CD4-positive, alpha-beta T cell treated with Interleukin-4 for 4 hours (primary cell): ENCODE data around the gene UGT3A2.
"Not testable (repeated sequence)": the region's sequence is repeated elsewhere in the genome, so short reads cannot be mapped to it uniquely, and the experiment has no call there.

Experiments used
- DNase-seq: peaks from one replicate; pipeline ENCODE4 v3.0.0-alpha.2; 2020

The UGT3A2 gene

DNA sequence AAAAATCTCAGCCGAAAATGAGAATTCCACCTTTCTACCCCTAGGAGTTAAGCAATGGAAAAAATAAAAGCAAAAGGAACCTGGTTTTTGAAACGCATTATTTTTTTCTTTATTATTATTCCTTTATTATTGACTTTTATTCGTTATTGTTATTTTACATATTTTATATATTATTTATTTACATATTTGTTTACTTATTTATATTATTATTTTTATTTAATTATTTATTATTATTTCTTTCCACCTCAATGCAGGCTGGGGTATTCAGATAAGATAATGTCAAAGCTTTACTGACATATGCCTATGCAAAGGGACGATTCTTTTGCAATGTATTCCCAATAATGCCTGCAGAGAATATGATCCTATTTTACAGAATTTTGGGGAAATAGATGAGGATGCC lies 16.7 kb downstream of the UGT3A2 start:
- no peak for DNase-seq

DNA sequence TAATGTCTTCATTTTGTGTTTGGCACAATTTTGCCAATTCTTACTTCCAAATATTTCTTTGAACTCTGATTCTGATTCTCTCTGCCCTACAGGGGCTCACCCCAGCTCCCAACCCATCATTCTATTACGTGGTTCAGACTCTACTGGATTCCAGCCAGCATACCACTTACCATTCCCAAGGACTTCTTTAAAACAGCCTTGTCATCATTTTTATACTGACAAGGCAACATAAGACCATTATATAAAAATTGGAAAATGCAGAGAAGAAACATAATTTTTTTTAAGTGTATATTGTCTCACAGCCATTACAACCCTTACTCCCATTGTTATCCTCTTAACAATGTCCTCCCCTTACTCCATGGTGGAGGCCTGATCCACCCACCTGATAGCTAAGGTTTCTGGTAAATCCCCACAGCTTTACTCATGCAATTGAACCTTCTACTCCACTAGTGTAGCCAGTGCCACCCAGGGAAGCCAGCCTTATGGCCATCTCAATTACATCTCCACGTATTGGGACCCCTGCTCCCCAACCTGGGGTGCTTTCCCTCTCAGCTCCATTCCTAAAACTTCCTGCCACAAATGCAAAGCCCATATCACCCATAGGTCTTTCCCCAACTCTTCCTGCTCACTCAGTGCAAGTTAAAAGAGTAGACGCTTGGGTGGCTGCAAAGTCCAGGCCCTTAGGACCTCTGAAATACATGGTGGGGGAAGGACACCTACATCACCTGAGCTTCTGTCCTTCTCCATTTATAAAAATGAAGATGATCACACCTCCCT lies 19.1 kb downstream of the UGT3A2 start:
- no peak for DNase-seq

DNA sequence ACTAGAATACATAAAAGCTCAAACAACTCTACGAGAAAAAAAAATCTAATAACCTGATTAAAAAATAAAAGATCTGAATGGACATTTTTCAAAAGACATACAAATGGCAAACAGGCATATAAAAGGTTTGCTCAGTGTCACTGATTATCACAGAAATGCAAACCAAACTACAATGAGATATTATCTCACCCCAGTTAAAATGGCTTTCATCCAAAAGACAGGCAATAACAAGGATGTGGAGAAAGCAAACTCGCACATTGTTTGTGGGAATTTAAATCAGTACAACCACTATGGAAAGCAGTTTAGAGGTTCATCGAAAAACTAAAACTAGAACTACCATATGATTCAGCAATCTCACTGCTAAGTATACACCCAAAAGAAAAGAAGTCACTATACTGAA lies 20.8 kb downstream of the UGT3A2 start:
- no peak for DNase-seq

DNA sequence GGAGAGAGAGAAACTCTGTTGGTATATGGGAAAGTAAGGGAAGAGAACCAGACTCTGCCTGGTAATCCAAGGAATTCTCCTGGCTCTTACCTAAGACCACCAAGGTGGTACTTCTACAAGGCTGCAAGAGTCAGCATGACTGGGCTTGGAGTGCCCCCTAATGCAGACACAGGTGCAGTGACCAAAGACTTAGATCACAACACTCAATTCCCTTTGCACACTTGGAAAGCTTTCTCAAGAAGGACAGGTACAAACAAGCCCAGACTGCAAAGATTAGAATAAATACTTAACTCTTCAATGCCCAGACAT lies 25.2 kb downstream of the UGT3A2 start:
- no peak for DNase-seq

DNA sequence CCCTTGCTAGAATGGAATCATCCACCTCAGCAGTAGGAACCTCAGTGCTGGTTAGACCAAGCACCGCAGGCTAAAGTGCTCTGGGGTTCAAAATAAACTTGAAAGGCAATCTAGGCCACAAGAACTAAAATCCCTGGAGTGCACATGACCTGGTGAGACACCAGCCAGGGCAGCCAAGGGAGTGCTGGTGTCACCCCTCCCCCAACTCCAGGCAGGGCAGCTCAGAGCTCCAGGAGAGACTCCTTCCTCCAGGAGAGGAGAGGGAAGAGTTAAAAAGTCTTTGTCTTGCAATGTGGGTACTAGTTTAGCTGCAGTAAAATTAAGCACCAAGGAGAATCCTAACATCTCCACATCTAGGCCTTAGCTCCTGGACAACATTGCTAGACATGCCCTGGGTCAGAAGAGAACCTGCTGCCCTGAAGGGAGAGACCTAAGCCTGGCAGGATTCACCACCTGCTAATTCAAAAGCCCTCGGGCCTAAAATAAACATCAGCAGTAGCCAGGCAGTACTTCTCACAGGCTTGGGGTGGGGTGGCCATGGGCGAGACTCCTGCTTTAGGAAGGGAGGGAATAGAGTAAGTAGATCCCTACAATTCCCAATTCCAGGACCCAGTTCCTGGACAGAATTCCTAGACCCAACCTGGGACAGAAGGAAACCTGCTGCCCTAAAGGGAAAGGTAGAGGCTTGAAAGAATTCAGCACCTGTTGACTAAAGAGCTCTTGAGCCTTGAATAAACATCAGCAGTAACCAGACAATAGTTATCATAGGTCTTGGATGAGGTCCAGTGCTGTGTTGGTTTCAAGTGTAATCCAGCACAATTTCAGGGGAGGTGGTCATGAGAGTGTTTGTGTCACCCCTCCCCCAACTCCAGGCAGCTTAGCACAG lies 25.8 kb downstream of the UGT3A2 start:
- DNase-seq, result no peak

DNA sequence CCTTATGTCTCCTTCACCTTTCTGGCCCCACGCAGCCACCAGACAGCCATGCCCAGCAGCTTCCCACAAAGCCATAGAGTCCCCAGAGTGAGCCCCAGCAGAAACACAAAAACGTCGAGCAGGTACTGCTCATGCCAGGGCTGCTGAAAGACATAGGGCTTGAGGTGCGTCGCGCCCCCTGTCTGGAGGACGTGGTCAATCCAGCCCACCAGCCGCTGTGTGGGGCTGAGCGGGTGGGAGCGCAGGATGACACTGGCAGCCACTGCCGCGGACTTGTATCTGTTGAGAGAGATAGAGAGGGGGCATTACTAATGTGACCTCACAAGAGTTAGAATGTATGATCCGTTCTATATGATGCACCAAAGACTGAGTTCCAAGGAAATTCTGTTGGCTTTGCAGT lies 31.0 kb downstream of the UGT3A2 start:
- no peak for DNase-seq

DNA sequence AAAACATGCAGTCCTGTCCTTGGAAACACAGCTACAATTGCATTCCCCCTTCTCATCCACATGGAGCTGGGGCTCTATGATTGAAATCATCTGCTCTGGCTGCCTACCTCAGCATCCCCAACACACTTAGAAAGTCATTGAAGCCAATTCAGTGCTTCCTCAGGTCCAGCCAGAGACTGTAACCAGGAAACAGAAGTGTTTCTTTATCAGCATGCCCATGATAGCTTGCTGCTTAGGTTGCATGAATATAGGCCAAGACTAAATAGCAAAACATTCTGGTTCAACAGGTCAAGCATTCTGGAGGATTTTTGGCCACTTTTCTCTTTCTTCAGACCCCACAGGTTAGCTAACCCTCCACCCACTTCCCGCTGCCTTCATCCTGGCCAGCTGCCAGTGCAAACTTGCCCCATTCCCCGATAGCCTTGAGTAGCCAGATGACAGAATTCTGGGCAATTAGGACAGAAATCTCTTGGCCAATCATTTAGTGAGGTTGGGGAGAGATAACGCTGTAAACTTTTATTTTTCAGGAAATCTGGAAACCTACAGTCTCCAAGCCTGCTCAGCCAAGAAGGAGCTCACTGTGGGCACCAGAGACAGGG lies 32.0 kb downstream of the UGT3A2 start:
- DNase-seq, result not testable (repeated sequence)

DNA sequence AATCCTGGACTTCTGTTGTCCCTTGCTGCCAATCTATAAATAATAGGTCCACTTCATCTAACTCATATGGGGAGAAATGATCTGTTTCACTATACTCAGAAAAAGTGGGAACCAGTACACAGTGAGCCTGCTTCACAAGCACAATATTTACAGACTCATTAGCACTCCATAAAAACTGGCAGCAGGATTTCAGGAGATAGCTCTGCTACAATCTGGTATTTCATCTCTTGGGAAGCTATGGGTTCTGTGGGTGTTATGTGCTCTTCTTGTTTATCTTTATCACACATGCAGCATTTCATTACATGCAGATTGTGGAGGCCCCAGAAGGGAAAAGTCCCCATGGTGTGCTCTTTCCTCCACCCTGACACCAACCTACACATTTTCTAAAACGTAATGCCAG lies 33.2 kb downstream of the UGT3A2 start:
- no peak for DNase-seq

DNA sequence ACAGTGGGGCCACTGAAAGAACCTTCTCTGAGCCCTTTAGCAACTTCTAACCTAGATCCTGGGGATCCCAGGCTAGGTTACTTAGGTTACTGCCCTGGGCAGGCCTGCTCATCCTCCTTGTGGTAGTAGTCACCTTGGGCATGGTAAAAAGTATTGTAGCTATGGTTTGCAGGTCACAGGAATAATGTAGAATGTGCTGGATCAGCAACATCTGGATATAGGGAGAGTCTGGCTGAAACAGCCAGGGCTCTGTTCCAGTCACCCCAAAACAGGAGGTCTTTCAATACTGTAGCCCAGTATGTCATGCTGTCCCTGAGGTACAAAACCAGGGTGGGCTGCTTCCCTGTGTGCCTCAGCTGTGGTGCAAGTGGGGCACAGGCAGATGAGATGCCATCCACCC lies 33.6 kb downstream of the UGT3A2 start:
- DNase-seq, result no peak

DNA sequence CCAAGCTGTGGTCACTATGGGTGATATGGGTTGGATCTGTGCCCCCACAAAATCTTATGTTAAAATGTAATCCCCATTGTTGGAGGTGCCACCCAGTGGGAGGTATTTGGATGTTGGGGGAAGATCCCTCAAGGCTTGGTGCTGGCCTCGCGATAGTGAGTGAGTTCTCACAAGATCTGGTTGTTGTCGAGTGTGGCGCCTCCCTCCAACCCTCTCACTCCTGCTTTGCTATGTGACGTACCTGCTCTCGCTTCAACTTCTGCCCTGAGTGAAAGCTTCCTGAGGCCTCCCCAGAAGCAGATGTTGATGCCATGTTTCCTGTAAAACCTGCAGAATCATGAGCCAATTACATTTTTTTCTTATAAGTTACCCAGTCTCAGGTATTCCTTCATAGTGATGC lies 35.5 kb downstream of the UGT3A2 start:
- DNase-seq, result no peak

DNA sequence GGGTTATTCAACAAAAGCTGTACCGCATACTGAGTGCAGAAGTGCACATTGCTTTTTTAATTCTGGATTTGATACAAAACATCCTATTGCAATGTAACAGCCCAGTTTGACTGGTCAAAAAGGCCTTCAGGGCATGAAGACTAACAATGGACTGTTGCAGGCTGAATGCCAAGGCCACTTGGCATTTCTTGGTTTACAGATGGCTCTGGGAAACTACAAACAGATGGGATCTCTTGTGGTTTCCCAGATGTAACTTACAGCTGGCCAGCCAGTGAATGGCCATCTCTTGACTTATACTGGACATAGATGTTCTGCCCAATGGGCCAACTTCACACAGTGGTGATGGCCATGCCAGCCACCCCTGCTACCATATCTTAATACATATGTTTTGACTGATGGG lies 36.8 kb downstream of the UGT3A2 start:
- DNase-seq, result no peak

DNA sequence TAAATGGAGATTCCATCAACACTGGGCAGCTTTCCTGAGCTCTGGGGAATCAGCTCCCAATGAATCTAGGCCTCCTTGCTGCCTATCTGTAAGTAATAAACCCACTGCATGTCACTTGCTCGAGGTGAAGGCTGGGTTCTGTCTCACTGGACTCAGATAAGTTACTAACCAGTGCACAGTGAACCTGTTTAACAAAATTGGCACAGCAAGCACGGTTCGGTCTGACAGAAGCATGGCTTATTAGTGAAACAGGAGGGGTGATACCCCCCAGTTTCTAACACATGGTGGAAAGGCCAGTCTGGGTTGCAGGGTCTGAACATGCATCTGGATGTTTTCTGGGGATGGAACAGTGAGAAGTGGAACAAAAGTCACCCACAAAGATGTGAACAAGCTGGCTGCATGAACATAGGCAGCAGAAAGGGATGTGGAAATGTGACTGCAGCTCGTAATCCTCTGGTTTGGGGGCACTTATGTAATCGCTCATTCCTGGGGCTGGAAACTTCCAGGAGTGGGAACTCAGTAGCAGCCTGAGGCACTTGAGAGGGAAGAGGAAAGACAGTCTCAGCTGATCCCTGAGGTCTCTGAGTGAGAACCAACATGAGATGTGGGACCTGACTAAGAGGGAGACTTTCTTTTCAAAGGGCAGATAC lies 37.7 kb downstream of the UGT3A2 start:
- DNase-seq, result no peak

DNA sequence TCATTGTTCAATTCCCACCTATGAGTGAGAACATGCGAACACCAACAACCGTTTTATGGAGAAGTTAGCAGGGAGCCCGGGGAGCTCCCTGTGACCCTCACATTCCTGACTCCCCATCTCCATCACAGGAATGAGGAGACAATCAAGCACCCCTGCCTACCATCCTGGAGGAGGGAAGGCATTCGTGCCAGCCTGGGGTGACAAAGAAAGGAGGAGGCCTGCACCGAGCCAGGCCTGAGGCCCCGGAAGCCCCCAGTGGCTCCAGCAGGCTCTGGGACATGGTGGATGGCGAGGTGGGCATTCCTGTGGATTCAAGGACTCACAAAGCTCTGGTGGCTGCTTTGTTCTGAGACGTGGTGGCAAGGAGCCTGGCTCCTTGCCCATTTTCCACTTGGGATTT lies 39.0 kb downstream of the UGT3A2 start:
- DNase-seq, result no peak

DNA sequence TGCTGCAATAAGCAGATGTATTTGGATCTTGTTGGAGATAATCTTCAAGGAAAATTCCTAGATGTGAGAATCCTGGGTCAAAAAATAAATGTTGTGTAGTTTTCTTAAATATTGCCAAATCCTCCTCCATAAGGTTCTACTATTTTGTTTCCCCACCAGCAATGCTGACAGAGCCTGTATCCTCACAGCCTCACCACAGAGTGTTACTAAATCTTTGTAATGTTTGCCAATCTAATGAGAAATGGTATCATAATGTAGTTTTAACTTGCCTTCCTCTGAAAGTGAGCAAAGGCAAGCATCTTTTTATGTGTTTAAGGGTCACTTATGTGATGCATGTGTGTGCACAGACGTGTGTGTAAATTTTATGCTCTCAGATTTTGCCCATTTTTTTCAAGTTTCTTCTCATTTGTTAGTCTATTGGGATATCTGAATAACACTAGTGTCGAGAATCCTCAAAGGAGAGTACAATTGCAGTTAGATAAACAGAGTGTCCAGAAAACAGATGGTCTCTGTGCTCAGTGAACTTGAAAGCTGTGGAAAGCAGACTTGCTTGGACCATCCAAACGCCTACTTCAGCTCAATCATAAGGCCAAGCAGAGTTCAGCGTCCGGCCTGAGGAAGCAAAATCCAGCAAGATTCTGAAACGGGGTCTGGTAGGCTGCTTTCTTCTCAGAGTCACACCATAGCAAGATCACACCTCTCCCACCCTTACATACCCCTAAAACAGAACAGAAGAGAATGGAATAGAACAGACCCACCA lies 39.8 kb downstream of the UGT3A2 start:
- no peak for DNase-seq

DNA sequence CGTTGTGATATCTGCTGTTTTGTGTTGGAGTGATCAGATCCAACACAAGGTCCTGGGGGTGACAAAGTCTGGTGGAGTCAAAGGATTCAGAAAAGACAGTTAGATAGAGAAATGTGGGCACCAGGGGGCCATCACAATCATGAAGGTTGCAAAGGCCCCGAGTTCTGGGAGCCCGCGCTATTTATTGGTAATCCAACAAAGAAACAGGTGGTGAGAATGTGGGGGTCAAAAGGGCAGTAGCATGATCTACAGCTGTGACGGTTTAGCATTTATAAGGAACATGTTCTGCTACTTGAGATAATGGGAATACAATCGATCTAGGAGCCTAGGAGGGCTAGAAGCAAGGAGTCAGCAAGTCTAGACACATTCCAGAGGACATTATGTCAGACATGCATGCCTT lies 44.4 kb downstream of the UGT3A2 start:
- DNase-seq, result not testable (repeated sequence)

DNA sequence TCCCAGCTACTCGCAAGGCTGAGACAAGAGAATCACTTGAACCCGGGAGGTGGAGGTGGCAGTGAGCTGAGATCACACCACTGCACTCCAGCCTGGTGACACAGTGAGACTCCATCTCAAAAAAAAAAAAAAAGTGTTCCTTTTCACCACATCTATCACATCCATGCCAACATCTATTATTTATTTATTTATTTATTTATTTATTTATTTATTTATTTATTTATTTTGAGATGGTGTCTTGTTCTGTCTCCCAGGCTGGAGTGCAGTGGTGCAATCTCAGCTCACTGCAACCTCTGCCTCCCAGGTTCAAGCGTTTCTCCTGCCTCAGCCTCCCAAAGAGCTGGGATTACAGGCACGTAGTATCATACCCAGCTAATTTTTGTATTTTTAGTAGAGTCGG lies 47.1 kb downstream of the UGT3A2 start:
- not testable (repeated sequence) for DNase-seq

DNA sequence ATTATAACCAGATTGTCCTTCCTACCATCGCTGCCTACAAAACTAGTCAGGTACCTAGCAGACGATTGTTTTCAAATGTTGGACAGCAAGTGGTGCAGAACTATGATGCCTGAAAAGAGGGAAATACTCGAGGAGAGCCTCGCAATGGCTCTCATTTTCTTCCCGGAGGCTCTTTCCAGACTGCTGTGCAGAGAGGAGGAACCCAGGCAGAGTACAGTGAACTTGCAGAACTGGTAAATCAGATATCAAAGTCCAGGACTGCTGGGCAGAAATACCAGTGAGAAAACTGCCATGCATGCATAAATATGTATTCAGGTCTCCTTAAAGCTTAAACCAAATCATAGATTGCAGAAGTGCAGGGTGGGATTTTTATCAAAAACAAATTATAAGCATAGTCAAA lies 49.1 kb downstream of the UGT3A2 start:
- DNase-seq, result no peak

DNA sequence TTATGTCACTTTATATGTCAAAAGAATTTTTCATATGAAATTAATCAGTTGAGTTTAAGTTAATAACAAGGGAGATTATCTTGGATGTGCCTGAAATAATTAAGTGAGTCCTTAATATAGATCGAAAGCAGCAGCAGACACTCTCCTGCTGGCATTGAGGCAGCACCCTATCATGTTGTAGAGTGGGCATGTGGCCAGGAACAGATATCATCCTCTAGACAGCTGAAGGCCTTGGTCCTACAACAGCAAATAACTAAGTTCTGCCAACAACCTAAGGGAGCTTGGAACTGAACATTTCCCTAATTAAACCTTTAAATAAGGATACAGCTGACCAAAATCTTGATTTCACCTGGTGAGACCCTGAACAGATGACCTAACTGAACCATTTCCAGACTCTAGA lies 49.7 kb downstream of the UGT3A2 start:
- DNase-seq, result no peak

DNA sequence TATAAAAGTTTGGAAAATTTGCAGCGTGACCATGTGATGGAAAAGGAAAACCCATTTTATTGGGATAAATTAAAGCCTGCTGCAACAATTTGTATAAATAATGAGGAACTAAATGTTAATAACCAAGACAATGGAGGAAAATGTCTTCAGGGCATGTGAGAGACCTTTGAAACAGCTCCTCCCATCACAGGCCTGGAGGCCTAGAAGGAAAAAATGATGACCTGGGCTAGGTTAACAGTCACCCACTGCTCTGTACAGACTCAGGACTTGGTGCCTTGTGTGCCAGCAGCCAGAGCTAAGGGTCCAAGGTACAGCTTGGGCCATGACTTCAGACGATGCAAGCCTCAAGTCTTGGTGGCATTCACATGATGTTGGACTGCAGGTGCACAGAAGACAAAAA lies 53.5 kb downstream of the UGT3A2 start:
- no peak for DNase-seq

DNA sequence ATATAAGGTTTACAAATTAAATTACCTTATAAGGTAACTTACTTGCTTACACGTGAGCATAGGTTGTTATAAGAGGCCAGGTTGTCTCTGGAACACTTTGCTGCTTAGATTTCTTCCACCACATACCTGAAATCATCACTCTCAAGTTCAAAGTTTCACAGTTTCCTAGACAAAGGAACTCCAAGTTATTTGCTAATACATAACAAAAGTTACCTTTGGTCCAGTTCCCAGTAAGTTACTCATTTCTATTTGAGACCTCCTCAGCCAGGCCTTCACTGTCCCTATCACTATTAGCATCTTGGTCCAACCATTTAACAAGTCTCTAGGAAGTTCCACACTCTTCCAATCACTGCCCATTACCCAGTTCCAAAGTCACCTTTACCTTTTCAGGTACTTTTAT lies 57.0 kb downstream of the UGT3A2 start:
- no peak for DNase-seq

DNA sequence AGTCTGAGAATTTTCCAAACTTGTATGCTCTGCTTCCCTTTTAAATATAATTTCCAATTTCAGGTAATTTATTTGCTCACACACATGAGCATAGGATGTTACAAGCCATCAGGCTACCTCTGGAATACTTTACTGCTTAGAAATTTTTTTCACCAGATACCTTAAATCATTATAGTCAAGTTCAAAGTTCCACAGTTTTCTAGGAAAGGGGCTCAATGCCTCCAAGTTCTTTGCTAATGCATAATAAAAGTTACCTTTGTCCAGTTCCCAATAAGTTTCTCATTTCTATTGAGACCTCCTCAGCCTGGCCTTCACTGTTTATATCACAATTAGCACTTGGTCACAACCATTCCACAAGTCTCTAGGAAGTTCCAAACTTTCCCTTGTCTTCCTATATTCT lies 59.3 kb downstream of the UGT3A2 start:
- no peak for DNase-seq

DNA sequence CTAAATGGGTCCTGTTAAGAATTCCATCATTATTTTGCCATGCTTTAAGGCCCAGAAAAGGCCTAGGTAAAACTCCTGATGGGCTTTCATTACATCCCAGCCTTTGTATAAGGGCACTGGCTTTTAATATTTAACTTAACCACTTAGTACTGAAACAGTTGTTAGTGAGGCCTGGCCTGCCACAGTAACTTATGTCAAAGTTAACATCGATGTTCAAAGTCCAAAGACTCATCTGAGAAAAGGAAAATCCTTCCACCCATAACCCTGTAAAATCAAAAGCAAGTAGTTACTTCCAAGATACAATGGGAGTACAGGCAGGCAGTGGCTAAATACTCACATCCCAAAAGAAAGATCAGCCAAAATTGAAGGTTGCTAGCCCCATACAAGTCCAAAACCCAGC lies 60.5 kb downstream of the UGT3A2 start:
- DNase-seq, result no peak

DNA sequence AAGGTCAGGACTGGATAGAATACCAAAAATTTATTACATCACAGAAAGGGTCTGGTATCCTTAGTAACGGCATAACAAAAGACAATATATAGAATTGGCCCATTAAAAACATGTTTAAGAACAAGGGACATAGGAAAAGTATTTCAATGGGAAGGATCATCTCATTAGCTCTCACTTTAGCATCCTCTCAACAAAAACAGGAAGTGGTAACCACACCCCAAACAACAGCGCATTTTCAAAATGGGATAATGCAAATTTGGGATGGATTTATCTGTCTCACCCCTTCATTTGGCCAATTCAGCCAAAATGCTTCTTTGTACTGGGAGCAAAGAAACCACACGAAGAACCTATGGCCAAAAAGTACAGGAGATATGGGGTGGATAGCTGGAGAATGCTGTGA lies 65.7 kb downstream of the UGT3A2 start:
- no peak for DNase-seq
